ENCODE results near the gene ENOPH1. TPM values are rescaled to one million over a fixed set of nuclear protein-coding genes. Genes with fewer than 3 reads are reported as not detected.

ENOPH1 gene
- total RNA-seq, 1 experiment from 2014 or later = 78.3 TPM

DNA sequence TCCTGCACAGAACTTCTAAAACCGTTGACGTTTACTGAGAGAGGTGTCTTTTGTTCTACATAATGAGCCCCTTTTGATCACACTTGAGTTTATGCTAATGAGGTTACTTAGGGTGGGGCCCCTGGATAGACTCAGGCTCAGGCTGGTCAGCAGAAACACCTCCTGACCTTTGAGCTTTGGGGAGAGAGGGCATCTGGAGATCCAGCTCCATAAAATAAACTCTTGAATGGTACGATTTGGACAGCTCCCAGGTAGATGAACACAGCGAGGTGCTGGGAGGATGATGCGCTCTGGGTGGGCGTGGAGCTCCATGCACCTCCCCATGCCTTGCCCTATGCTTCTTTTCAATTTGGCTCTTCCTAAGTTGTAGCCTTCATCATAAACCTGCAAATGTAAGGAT, 52.0 kb downstream of the ENOPH1 start:
- Mint-ChIP-seq H3K27ac (no peak overlapping the region), H3K4me1 (peaks cover 4% of the 10 kb centered on the region), H3K4me3 (no peak overlapping the region), H3K9me3 (peaks cover 16% of the 10 kb centered on the region), H3K36me3 (no peaks in the 10 kb centered on the region; the same call in 1 of the 2 replicates), H3K27me3 (ENCODE audit: low read depth) (no peaks in the 10 kb centered on the region)
- ATAC-seq = no peak
- ChIA-PET CTCF (interaction anchor here (0.6 to 1.0 kb wide), 3 partner anchors 8 to 93 kb away, joined by 3 to 6 read pairs (median 4); no protein-coding TSS in a partner anchor), POLR2A (no interaction called here)
- no peak for DNase-seq (ENCODE audit: low spot score)
- TF ChIP-seq, protein P1, sequence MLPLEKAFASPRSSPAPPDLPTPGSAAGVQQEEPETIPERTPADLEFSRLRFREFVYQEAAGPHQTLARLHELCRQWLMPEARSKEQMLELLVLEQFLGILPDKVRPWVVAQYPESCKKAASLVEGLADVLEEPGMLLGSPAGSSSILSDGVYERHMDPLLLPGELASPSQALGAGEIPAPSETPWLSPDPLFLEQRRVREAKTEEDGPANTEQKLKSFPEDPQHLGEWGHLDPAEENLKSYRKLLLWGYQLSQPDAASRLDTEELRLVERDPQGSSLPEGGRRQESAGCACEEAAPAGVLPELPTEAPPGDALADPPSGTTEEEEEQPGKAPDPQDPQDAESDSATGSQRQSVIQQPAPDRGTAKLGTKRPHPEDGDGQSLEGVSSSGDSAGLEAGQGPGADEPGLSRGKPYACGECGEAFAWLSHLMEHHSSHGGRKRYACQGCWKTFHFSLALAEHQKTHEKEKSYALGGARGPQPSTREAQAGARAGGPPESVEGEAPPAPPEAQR (CRISPR knock-in tag; IDR thresholded peaks at IDR 0.05) = no peak
- TF ChIP-seq SMAD4 (CRISPR knock-in tag; IDR thresholded peaks at IDR 0.05) = no peak
- TF ChIP-seq, protein P2, sequence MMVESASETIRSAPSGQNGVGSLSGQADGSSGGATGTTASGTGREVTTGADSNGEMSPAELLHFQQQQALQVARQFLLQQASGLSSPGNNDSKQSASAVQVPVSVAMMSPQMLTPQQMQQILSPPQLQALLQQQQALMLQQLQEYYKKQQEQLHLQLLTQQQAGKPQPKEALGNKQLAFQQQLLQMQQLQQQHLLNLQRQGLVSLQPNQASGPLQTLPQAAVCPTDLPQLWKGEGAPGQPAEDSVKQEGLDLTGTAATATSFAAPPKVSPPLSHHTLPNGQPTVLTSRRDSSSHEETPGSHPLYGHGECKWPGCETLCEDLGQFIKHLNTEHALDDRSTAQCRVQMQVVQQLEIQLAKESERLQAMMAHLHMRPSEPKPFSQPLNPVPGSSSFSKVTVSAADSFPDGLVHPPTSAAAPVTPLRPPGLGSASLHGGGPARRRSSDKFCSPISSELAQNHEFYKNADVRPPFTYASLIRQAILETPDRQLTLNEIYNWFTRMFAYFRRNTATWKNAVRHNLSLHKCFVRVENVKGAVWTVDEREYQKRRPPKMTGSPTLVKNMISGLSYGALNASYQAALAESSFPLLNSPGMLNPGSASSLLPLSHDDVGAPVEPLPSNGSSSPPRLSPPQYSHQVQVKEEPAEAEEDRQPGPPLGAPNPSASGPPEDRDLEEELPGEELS (CRISPR knock-in tag; IDR thresholded peaks at IDR 0.05) = no peak
- no peak for TF ChIP-seq TP53 (CRISPR knock-in tag; IDR thresholded peaks at IDR 0.05)
- no peak for TF ChIP-seq CBFB (CRISPR knock-in tag; IDR thresholded peaks at IDR 0.05; ENCODE audit: low read depth)
- TF ChIP-seq, protein P3, sequence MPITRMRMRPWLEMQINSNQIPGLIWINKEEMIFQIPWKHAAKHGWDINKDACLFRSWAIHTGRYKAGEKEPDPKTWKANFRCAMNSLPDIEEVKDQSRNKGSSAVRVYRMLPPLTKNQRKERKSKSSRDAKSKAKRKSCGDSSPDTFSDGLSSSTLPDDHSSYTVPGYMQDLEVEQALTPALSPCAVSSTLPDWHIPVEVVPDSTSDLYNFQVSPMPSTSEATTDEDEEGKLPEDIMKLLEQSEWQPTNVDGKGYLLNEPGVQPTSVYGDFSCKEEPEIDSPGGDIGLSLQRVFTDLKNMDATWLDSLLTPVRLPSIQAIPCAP (CRISPR knock-in tag; IDR thresholded peaks at IDR 0.05) = no peak
- TF ChIP-seq MXD4 (CRISPR knock-in tag; IDR thresholded peaks at IDR 0.05; ENCODE audit: borderline replicate concordance) = no peak
- no peak for TF ChIP-seq GTF2I (CRISPR knock-in tag; conservative IDR thresholded peaks at IDR 0.05)
- TF ChIP-seq, protein P4, sequence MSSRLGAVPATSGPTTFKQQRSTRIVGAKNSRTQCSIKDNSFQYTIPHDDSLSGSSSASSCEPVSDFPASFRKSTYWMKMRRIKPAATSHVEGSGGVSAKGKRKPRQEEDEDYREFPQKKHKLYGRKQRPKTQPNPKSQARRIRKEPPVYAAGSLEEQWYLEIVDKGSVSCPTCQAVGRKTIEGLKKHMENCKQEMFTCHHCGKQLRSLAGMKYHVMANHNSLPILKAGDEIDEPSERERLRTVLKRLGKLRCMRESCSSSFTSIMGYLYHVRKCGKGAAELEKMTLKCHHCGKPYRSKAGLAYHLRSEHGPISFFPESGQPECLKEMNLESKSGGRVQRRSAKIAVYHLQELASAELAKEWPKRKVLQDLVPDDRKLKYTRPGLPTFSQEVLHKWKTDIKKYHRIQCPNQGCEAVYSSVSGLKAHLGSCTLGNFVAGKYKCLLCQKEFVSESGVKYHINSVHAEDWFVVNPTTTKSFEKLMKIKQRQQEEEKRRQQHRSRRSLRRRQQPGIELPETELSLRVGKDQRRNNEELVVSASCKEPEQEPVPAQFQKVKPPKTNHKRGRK (CRISPR knock-in tag; IDR thresholded peaks at IDR 0.05; ENCODE audit: borderline replicate concordance) = no peak

DNA sequence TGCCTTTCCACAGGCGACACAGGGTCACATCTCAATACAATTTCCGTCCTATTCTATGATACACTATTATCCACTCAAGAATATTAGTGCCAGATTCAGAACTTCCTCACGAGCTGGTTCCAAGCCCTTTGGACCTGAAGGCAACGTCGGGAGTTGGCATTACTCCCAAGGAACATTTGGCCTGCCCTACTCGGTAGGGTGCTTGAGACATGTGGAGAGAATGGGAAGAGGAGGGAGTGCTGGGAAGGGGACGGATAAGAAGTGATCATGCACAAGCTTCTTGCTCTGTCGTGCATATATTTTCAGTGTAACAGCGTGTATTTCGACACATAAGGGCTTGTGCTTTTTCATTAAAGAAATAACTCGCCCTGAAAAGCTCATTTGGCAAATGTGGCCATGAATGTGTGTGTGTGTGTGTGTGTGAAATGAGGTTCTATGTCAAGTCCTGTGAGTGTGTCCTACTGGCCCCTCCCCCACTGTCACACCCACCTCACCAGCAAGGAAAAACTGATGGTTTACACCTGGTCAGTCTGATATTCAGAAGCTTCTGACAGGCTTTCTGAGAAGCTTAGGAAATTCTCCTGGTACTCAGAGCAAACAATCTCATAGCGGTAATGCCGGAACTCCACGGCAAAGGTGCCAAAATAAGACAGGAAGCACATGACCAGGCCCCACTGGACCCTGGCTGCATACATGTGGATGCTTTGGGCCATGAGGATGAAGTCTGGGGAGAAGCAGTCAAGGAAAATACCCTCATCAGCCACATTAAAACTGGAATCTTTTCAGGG, 54.8 kb downstream of the ENOPH1 start:
- Mint-ChIP-seq H3K9me3 (no peaks in the 10 kb centered on the region), H3K36me3 (no peaks in the 10 kb centered on the region), H3K27ac (no peak overlapping the region), H3K27me3 (ENCODE audit: low read depth) (no peaks in the 10 kb centered on the region), H3K4me3 (no peak overlapping the region), H3K4me1 (no peaks in the 10 kb centered on the region; the same call in 1 of the 2 replicates)
- DNase-seq (ENCODE audit: low spot score) = no peak
- ChIA-PET CTCF (interaction anchor here (1.3 kb wide), 1 partner anchor 254 kb away, joined by 3 read pairs; no protein-coding TSS in a partner anchor), POLR2A (no interaction called here)
- ATAC-seq = no peak
- TF ChIP-seq, protein P5, sequence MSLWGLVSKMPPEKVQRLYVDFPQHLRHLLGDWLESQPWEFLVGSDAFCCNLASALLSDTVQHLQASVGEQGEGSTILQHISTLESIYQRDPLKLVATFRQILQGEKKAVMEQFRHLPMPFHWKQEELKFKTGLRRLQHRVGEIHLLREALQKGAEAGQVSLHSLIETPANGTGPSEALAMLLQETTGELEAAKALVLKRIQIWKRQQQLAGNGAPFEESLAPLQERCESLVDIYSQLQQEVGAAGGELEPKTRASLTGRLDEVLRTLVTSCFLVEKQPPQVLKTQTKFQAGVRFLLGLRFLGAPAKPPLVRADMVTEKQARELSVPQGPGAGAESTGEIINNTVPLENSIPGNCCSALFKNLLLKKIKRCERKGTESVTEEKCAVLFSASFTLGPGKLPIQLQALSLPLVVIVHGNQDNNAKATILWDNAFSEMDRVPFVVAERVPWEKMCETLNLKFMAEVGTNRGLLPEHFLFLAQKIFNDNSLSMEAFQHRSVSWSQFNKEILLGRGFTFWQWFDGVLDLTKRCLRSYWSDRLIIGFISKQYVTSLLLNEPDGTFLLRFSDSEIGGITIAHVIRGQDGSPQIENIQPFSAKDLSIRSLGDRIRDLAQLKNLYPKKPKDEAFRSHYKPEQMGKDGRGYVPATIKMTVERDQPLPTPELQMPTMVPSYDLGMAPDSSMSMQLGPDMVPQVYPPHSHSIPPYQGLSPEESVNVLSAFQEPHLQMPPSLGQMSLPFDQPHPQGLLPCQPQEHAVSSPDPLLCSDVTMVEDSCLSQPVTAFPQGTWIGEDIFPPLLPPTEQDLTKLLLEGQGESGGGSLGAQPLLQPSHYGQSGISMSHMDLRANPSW (CRISPR knock-in tag; conservative IDR thresholded peaks at IDR 0.05; ENCODE audit: low read depth) = no peak
- TF ChIP-seq JAZF1 (CRISPR knock-in tag; IDR thresholded peaks at IDR 0.05) (no peak), TEAD4 (CRISPR knock-in tag; IDR thresholded peaks at IDR 0.05) (no peak), OVOL2 (CRISPR knock-in tag; IDR thresholded peaks at IDR 0.05; ENCODE audit: borderline replicate concordance) (no peak), ZNF317 (CRISPR knock-in tag; IDR thresholded peaks at IDR 0.05; ENCODE audit: borderline replicate concordance, low read depth) (no peak), NR1H2 (CRISPR knock-in tag; IDR thresholded peaks at IDR 0.05) (no peak), ATF1 (CRISPR knock-in tag; IDR thresholded peaks at IDR 0.05) (no peak), ZNF219 (CRISPR knock-in tag; IDR thresholded peaks at IDR 0.05; ENCODE audit: borderline replicate concordance) (no peak), RELA (CRISPR knock-in tag; IDR thresholded peaks at IDR 0.05; ENCODE audit: borderline replicate concordance) (no peak)
- TF ChIP-seq, protein P6, sequence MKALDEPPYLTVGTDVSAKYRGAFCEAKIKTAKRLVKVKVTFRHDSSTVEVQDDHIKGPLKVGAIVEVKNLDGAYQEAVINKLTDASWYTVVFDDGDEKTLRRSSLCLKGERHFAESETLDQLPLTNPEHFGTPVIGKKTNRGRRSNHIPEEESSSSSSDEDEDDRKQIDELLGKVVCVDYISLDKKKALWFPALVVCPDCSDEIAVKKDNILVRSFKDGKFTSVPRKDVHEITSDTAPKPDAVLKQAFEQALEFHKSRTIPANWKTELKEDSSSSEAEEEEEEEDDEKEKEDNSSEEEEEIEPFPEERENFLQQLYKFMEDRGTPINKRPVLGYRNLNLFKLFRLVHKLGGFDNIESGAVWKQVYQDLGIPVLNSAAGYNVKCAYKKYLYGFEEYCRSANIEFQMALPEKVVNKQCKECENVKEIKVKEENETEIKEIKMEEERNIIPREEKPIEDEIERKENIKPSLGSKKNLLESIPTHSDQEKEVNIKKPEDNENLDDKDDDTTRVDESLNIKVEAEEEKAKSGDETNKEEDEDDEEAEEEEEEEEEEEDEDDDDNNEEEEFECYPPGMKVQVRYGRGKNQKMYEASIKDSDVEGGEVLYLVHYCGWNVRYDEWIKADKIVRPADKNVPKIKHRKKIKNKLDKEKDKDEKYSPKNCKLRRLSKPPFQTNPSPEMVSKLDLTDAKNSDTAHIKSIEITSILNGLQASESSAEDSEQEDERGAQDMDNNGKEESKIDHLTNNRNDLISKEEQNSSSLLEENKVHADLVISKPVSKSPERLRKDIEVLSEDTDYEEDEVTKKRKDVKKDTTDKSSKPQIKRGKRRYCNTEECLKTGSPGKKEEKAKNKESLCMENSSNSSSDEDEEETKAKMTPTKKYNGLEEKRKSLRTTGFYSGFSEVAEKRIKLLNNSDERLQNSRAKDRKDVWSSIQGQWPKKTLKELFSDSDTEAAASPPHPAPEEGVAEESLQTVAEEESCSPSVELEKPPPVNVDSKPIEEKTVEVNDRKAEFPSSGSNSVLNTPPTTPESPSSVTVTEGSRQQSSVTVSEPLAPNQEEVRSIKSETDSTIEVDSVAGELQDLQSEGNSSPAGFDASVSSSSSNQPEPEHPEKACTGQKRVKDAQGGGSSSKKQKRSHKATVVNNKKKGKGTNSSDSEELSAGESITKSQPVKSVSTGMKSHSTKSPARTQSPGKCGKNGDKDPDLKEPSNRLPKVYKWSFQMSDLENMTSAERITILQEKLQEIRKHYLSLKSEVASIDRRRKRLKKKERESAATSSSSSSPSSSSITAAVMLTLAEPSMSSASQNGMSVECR (CRISPR knock-in tag; IDR thresholded peaks at IDR 0.05; ENCODE audit: borderline replicate concordance) = no peak

All from WTC11 (cell line).